GM12864 (cell line): ENCODE data around the gene EFCAB5.
"Not testable (repeated sequence)": the region's sequence is repeated elsewhere in the genome, so short reads cannot be mapped to it uniquely, and the experiment has no call there.

Experiments used
- DNase-seq: peaks from one replicate; pipeline ENCODE4 v3.0.0-alpha.2; 2011; ENCODE audit warnings: low read depth
- H3K4me3 ChIP-seq: 2 replicates; pipeline ENCODE4 v1.5.1; 2011; ENCODE audit warnings: mild to moderate bottlenecking, low read depth, low read length, control low read depth
- CTCF ChIP-seq: IDR thresholded peaks from 2 replicates; pipeline ENCODE4 v1.5.1; 2011; ENCODE audit warnings: low read depth, mild to moderate bottlenecking, moderate library complexity, low read length, control low read depth, inconsistent platforms; ENCODE audit errors: missing control alignments

Gene EFCAB5

GRCh38 chr17:30084788-30085187 is 143.4 kb downstream of the EFCAB5 start:
- H3K4me3 ChIP-seq, result no peak overlapping the region
- no peak for TF ChIP-seq CTCF
- no peak for DNase-seq

GRCh38 chr17:30086896-30087295 is 145.5 kb downstream of the EFCAB5 start:
- H3K4me3 ChIP-seq, result no peak overlapping the region
- no peak for DNase-seq
- TF ChIP-seq CTCF, result no peak

- DNase-seq, H3K4me3 ChIP-seq: not testable (repeated sequence)
These were observed 146.0 kb downstream of the EFCAB5 start for GRCh38 chr17:30087431-30087830.

GRCh38 chr17:30091121-30091670 is 149.8 kb downstream of the EFCAB5 start:
- DNase-seq, result no peak
- no peak for TF ChIP-seq CTCF
- no peak overlapping the region for H3K4me3 ChIP-seq

GRCh38 chr17:30091771-30092170 is 150.3 kb downstream of the EFCAB5 start:
- no peak for TF ChIP-seq CTCF
- no peak overlapping the region for H3K4me3 ChIP-seq
- DNase-seq, result no peak

- no peak for DNase-seq
- TF ChIP-seq CTCF, result no peak
- no peak overlapping the region for H3K4me3 ChIP-seq
These were observed 151.5 kb downstream of the EFCAB5 start for GRCh38 chr17:30092886-30093285.

GRCh38 chr17:30093463-30094147 is 152.2 kb downstream of the EFCAB5 start:
- peak; percentile 68 for TF ChIP-seq CTCF
- DNase-seq, result no peak
- H3K4me3 ChIP-seq, result no peak overlapping the region
